Amniotic stem cell (primary cell): ENCODE results near the gene ATP5F1D.

Source experiments
- DNase-seq: peaks from one replicate; lab custom pipeline; 2025; lab: John Stamatoyannopoulos, UW

Gene ATP5F1D

DNA sequence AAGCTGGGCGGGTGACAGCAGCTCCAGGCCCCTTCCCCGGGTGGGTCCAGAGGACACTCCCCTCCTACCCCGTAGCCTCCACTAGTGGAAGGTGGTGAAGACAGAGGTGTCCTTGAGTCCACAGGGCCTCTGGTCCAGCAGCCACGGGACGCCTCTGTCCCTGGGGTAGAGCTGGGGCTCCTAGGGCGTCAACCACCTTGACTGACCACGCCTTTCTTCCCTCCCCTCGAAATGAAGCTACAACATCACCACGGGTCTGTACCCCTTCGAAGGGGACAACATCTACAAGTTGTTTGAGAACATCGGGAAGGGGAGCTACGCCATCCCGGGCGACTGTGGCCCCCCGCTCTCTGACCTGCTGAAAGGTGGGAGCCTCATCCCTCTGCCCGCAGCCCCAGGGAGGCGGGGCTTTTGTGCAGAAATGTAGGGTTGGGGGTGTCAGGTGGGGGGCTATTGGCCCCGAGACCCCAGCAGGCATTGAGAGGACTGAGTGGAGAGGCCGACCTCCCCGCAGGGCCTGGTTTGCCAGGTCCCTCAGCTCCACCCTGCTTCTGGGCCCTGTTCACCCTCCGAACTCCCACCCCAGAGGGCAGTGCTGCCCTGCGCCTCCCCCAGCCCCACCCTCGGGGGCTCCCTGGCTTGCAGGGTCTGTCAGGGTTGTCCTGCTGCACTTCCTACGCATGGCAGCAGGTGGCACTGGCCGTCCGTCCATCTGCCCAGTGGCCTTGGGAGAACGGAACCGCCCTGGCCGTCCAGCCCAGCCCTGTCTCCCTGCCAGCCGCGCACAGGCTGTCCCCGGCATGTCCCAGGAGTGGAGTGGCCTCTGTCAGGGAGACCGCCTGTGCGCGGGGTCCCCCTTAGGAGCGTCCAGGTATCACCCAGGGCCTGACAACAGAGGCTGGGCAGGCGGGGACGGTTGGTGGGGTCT, 20.3 kb upstream of the ATP5F1D start:
- no peak for DNase-seq

DNA sequence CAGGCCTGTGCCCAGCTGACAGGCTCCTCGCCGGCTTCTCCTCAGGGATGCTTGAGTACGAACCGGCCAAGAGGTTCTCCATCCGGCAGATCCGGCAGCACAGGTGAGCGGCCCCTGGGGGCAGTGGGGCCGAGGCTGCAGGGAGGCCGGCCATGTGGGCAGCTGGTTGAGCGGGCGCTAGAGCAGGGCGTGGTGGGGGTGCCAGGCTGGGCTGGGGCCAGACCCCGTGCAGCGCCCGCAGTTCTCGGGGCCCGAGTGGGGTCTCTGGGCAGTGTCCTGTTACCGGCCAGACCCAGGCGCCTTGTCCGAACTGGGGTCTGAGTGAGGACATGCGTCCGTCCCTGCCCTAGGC, 19.7 kb upstream of the ATP5F1D start:
- no peak for DNase-seq

DNA sequence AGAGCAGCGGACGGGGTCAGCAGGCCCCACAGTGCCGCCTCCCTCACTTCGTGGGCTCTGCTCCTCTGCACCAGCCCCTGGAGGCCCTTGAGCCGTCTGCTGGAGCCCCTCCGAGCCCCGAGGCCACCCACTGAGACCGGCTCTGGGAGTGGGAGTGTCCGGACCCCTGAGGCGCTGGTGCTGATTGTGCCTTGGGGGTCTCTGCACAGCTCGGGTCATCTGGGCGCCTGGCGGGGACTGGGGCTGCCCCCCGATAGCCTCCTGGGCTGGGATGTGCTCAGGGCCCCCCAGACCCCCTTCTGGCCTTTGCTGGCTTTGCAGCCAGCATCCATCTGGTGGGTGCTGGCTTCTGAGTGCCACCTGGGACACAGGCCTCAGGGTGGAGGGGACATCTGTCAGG, 19.2 kb upstream of the ATP5F1D start:
- no peak for DNase-seq

DNA sequence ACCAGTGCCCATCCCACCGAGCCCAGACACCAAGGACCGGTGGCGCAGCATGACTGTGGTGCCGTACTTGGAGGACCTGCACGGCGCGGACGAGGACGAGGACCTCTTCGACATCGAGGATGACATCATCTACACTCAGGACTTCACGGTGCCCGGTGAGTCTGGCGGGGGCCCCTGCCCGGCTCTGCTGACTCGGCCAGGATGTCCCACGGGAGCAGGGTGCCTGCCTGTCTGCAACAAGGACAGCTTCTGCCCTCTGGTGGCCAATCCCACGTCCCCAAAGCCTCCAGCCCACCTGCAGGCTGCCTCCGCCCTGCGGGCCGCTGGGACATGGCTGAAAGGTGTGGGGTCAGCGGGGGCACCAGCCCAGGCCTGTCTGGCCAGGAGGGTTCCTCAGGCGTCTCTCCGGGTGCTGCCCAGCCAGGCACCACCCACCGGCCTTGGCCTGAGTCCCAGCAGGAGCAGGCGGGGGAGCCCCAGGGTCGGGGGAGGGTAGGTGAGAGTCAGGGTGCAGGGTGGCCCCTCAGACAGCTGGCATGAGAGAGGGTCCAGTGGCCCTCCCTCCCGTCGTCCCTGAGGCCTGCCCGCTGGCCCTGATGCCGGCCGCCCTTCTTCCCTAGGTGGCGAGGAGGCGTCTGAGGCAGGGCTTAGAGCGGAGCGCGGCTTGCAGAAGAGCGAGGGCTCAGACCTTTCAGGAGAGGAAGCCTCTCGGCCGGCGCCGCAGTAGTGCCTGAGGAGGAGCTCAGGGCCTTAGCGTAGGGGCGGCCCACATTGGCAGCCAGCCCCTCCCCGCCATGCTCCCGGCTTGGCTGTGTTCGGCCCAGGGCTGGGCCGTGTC, 18.3 kb upstream of the ATP5F1D start:
- DNase-seq, result no peak

DNA sequence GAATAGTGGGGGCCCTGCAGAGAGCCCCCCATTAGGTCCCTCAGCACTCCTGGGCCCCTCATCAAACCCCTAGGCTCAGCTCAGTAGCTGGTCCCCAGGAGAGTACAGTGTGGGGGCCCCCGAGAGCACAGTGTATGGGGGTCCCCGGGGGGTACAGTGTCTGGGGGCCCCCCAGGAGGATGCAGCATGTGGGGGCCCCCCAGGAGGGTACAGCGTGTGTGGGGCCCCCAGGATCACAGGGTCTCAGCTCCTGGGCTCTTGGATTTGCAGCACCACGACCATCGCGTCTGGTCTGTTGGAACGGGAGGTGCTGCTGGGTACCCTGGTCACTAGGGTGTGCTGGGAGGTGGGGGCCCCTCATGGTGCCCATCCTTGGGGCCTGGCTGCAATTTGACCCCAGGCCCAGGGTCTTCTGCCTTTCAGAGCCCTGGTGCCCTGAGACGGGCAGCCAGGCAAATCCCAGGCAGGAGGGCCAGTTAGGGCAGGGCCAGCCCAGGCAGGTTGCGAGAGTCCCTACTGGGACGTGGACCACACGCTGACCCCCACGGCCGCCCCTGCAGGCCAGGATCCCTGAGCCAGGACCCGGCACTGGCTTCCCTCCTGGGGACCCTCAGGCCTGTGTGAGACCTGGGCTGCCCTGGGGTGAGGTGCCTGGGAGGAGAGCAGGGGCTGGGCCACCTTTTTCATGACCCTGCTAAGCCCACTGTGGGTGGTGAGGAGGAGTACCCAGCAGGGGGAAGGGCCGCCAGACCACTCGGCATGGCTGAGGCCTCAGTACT, 17.3 kb upstream of the ATP5F1D start:
- DNase-seq, result no peak

DNA sequence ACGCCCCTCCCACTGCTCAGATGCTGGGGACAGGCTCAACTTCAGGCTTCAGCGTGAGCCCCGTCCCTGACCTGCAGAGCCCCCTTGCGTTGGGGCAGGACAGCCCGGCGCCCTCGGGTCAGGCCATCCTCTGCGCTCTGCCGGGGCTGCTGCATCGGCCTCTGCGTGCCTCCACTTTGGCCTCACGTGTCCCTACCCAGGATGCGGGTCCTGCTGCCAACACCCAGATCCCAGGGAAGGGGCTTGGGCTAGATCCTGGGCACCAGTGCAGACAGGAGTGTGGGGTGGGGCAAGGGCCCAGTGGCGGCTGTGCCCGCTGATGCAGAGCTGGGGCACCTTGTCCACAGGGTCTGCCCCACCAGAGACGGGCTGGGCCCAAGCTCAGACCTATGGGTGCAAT, 16.7 kb upstream of the ATP5F1D start:
- no peak for DNase-seq

DNA sequence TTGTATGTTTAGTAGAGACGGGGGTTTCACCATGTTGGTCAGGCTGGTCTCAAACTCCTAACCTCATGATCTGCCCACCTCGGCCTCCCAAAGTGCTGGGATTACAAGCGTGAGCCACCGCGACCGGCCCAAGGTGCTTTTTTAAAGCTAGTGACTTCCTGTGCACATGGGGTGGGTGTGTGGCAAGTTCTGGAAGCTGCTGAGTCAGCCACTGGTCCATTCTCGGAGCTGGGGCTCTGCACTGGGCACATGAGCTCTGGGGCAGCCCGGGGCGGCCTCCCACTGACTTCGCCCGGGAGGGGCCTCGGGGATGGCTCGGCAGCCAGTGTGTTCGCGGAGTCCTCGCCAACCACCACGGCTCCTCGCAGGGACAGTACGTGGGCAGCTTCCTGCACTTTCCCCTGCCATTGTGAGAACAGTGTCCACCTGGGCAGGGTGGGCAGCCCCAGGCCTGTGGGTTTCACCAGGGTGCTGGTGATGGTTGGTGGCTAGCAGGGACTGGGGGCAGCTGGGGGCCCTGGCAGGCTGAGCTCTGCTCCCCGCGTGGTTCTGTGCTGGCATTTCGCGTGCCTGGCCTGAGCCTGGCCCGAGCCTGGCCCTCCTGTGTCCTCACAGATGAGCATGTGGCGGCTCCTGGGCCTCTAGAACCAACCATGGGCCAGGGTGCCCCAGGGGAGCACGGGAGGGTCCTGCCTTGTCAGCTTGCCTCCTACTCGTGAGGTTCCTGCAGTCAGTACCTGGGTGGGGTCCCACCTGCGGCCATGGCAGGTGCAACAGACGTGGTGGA, 15.9 kb upstream of the ATP5F1D start:
- no peak for DNase-seq

DNA sequence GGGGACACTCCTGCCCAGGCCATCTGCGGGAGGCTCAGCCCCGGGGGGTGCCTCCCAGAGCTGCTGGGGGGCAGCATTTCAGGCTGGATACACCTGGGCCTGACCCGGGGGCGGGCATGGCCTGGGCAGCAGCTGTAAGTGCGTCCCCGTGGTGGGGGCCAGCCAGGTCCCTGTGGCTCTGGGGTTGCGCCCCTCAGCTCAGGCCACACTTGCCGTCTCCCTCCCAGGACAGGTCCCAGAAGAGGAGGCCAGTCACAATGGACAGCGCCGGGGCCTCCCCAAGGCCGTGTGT, 15.4 kb upstream of the ATP5F1D start:
- DNase-seq, result no peak

DNA sequence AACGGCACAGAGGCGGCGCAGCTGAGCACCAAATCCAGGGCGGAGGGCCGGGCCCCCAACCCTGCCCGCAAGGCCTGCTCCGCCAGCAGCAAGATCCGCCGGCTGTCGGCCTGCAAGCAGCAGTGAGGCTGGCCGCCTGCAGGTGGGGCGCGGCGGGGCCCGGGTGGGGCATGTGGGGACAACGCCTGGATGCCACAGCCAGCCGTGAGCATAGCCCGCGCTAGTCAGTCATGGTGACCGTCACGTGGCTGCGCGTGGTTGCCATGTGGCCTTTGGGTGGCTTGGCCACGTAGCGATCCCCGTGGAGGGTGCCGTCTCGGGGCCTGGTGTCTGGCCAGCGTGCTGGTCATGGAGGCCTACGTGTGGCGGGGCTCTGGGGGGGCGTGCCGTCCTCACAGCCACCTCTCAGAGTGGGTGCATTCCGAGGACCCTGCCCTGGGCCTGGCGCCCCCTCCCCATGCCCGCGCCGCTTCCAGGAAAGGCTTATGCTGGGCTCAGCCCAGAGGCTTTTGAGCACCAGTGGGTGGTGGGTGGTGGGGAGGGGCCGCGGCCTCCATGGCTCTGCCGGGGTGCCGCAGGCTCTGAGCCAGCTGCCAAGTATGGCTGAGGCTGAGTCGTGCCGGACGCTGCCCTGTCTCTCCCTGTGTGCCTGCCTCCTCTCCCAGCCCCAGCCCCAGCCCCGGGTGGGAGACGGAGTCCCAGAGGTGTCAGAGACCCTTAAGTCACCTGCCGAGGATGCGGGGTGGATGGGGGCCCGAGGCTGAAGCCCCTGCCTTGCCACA, 14.8 kb upstream of the ATP5F1D start:
- DNase-seq, result no peak

DNA sequence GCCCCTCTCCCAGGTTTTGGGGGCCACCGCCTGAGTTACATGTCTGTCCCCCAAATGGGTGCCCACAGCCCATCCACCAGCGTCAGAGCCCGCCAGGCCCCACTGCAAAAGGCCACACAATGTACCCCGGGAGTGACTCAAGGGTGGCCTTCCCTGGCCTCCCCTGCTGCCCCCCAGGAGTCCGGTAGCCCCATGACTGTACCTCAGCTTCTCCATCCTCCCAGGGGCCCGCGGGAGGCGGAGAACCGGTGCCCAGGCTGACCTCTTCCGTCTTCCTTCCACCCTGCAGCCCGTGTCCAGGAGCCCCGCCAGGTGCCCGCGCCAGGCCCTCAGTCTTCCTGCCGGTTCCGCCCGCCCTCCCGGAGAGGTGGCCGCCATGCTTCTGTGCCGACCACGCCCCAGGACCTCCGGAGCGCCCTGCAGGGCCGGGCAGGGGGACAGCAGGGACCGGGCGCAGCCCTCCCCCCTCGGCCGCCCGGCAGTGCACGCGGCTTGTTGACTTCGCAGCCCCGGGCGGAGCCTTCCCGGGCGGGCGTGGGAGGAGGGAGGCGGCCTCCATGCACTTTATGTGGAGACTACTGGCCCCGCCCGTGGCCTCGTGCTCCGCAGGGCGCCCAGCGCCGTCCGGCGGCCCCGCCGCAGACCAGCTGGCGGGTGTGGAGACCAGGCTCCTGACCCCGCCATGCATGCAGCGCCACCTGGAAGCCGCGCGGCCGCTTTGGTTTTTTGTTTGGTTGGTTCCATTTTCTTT, 14.1 kb upstream of the ATP5F1D start:
- no peak for DNase-seq

DNA sequence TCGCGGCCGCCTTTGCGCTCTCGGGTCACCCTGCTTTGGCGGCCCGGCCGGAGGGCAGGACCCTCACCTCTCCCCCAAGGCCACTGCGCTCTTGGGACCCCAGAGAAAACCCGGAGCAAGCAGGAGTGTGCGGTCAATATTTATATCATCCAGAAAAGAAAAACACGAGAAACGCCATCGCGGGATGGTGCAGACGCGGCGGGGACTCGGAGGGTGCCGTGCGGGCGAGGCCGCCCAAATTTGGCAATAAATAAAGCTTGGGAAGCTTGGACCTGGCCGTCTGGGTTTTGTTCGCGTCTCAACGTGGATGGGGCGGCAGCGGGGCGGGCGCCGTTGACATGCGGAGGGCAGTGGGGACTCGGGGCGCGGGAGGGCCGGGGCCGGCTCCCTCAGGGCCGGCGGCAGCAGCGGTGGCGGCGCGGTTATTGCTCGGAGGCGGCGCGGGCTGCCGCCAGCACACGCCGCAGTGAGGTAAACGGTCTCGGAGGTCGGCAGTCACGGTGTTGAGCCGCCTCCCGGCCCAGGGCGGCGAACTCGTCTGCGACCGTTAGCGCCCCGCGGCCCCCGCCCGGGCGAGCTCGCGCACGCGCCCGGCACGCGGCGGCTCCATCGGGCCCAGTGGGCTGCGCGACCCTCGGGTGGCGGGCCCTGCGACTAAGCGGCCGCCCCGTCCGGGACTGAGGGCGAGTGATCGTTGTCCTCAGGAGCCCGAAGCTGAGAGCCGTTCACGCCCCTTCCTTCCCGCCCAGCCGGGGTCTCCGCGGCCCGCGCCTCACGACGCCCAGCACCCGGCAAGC, 13.2 kb upstream of the ATP5F1D start:
- no peak for DNase-seq

DNA sequence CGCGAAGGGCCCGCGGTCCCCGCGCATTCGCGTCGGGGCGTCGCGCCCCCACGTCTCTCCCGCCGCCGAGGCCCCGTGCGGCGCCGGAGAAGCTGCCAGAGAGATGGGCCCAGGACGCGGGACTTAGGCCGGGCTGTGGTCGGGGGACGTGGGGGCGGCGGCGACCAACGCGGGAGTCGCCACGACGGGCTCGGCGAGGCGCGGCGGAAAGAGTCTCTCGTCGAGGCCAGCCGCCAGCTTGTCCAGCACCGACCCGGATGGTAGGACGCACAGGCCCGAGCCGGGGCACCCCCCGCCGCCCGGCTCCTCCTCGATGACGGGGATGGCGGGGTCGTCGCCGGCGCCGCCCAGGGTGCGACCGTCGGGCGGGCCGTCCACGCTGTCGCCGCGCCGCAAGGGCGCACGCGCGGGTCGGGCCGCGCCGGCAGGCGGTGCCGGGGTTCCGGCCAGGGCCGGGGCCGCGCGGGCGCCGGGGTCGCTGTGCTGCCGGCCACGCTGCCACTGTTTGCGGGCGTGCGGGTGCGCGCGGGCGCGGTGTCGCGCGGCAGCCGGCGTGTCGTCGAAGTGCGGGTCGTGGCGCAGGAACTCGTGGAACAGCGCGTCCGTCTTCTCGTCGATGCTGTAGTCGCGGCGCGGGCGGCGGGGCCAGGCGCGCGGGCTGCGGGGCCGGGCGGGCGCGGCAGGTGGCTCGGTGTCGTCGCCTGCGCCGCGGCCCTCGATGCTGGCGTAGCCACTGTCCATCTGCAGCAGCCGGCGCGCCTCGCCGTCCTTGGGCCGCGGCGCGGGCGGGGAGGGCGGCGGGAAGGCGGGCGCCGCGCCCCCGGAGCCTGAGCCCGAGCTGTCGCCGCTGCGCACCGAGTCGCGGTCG, 12.3 kb upstream of the ATP5F1D start:
- DNase-seq, result no peak

DNA sequence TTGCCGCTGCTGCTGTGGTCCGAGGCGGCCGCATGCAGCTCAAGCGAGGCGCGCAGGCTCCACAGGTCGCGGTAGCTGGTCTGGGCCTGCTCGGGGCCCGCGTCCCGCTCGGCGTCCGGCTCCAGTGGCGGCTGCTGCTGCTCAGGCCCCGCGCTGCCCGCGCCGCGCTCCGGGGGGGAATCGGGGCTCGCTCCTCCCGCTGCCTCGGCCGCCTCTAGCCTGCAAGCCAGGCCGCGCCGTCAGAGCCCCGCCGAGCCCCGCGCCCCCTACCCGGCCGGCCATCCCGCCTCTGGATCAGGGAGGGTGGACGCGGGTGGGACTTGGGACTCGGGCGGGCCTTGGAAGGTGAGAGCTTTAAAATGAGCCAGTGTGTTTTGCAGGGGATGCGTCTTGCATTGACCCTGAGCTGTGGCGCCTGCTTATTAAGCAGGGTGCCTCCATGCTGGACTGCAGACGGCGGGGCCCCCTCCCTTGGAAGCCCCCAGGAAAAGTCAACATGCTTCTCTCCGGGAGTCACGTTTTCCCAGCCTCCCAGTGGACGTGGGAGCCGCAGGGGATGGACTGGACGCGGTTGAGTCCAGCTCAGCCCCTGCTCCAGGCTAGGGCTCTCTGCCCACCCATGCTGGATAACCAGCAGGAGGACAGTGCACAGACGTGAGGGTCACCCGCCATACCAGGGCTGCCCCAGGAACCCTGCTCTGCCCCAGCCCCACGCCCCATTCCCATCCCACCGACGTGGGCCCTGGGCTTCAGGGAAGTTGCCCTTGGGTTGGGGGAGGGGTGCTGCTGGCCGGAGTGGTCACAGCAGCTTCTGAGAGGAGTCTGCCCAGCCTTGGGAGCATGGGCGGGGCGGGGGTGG, 11.4 kb upstream of the ATP5F1D start:
- no peak for DNase-seq

DNA sequence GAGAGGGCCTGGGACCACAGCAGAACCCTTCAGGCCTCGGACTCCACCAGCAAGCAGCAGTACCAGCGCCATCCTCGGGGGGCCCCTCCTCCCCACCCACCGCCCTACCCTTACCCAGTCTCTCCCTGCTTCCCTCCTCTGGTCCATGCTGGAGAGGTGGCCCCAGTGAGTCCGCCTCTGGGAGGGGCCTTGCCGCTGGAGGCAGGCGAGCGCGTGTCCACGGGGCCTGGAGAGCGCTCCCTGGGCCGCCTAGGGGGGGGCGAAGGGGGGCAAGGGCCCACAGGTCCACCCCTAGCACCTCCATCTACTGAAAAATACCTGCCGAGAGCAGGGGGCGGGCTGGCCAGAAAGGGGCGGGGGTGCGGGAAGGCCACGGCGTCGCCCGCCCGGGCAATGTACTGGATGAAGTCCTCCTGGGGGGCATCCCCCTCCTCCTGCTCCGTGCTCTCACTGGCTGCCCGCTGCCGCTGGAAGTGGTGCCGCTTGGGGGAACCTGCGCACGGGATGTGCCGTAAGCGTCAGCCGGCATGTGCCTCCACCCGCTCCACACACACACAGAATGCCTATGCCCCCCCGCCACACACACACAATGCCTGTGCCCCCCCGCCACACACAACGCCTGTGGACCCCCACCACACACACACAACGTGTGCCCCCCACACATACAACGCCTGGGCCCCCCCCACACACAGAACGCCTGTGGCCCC, 10.6 kb upstream of the ATP5F1D start:
- DNase-seq, result no peak

DNA sequence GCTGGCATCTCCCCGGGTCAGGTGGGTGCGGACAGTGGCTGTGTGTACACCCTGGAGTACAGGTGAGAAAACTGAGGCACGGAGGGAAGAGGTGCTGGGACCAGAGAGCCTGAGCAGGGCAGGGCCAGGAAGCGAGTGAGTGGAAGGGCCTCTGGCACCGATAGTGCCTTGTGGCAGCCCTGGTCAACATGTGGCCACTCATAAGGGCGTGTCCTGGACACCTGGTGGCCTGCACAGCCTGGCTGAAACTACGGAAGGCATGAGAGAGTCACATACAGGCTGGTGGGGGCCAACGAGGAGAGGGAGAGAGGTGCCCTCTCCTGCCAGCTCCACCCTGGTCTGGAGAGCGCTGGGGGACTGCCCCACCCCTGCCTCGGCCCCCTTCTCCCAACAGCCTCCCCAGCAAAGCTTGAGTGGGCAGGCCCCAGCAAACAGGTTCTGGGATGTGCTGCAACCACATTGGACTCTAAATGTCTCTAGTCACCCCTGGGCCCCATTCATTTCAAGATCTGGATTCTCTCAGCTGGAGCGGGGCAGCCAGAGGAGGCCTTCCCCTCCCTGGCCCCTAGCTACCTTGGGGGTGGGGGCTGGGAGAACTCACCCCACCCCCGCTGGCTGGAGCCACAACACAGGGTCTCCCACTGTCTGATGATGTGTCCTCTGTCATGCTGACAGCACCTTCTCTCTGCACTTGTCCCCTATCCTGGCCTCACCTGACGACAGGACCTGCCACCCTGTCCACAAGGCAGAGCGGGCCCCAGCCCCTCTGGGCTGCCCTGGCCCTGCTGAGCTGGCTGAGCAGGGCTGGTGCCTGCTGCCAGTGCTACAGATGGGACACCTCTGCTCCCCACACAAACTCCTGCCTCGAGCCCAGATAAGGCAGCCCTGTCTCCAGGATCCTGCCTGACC, 9.6 kb upstream of the ATP5F1D start:
- no peak for DNase-seq

DNA sequence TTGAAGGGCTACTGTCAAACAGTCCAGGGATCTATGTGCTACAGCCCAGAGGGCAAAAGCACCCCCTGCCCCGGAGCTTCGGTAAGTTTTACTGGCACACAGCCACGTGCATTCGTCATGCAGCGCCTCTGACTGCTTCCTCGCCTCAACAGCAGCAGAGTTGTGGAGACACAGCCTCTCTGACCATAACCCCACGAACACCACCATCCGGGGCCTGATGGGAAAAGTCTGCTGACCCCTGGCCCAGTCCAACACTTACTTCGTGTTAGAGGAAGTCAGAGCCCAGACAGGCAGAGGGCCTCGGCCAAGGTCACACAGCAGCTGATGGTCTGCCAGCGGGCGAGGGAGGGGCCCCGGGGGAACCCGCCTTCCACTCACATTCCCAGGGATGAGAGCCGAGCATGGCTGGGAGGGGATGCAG, 8.9 kb upstream of the ATP5F1D start:
- no peak for DNase-seq
